ENCODE data around the gene SERPINB12. TPM values are rescaled to one million over a fixed set of nuclear protein-coding genes. Genes with fewer than 3 reads are reported as not detected.

Gene SERPINB12
- total and polyA plus RNA-seq, 3 experiments from 2014 or later, result not detected

GRCh38 chr18:63553081-63553480, 10.9 kb downstream of the SERPINB12 start:
- ChIA-PET CTCF (no interaction called here), POLR2A (no interaction called here)
- H3K27ac Mint-ChIP-seq, result peak overlapping the region in 1 of 8 donors; percentile 27
- Histone ChIP-seq H3K4me3 (ENCODE audit: low read length) (no peak overlapping the region), H3K9me3 (ENCODE audit: low read length) (no peaks in the 10 kb centered on the region), H3K36me3 (ENCODE audit: insufficient read depth, low read length) (no peaks in the 10 kb centered on the region), H3K4me1 (ENCODE audit: insufficient read depth, low read length) (no peaks in the 10 kb centered on the region), H3K27ac (ENCODE audit: low read depth, low read length) (no peak overlapping the region), H3K27me3 (ENCODE audit: insufficient read depth, low read length, poor library complexity, severe bottlenecking) (no peaks in the 10 kb centered on the region)
- no peaks in the 10 kb centered on the region for H3K9me3 Mint-ChIP-seq
- H3K4me3 Mint-ChIP-seq, result no peak overlapping the region
- no peaks in the 10 kb centered on the region for H3K4me1 Mint-ChIP-seq
- peaks cover 0 to 9% of the 10 kb centered on the region in 2 donors for H3K27me3 Mint-ChIP-seq
- DNase-seq, result no peak
- no peaks in the 10 kb centered on the region for H3K36me3 Mint-ChIP-seq

- POLR2A ChIA-PET, result no interaction called here
- Mint-ChIP-seq H3K27ac (no peak overlapping the region), H3K4me3 (no peak overlapping the region), H3K4me1 (no peaks in the 10 kb centered on the region), H3K36me3 (no peaks in the 10 kb centered on the region), H3K27me3 (peaks cover 4 to 14% of the 10 kb centered on the region in 2 donors), H3K9me3 (peaks cover 0 to 4% (median 0%) of the 10 kb centered on the region in 5 donors)
- CTCF ChIA-PET, result no interaction called here
- DNase-seq, result no peak
- H3K4me3 ChIP-seq (ENCODE audit: low read length), result no peak overlapping the region
- no peaks in the 10 kb centered on the region for H3K36me3 ChIP-seq (ENCODE audit: insufficient read depth, low read length)
- no peaks in the 10 kb centered on the region for H3K27me3 ChIP-seq (ENCODE audit: insufficient read depth, low read length, poor library complexity, severe bottlenecking)
- no peak overlapping the region for H3K27ac ChIP-seq (ENCODE audit: low read depth, low read length)
- H3K9me3 ChIP-seq (ENCODE audit: low read length), result no peaks in the 10 kb centered on the region
- no peaks in the 10 kb centered on the region for H3K4me1 ChIP-seq (ENCODE audit: insufficient read depth, low read length)
Measured at GRCh38 chr18:63559567-63560491, 17.7 kb downstream of the SERPINB12 start.

DNA sequence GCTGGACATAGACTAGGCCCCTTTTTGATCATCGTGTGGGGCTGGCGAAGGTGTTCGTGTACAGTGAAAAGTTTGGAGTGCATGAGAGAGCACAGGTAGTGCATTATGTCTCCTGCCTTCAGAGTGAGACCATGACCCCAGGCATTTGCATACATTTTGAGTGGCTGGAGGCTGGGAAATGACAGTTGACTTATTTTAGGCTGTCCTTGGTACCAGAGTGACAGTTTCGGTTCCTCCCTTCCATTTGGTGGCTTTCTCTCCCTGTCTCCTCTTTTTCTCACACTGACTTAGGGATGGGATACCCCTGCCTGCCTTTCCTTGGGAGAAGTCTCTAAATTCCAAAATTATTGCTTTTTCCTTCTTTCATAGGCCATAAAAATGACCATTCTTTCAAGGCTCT, 20.1 kb downstream of the SERPINB12 start:
- POLR2A ChIA-PET, result no interaction called here
- Histone ChIP-seq H3K4me3 (ENCODE audit: low read length) (no peak overlapping the region), H3K36me3 (ENCODE audit: insufficient read depth, low read length) (no peaks in the 10 kb centered on the region), H3K27ac (ENCODE audit: low read depth, low read length) (no peak overlapping the region), H3K9me3 (ENCODE audit: low read length) (no peaks in the 10 kb centered on the region), H3K4me1 (ENCODE audit: insufficient read depth, low read length) (no peaks in the 10 kb centered on the region), H3K27me3 (ENCODE audit: insufficient read depth, low read length, poor library complexity, severe bottlenecking) (no peaks in the 10 kb centered on the region)
- Mint-ChIP-seq H3K4me3 (no peak overlapping the region), H3K27me3 (peaks cover 6 to 14% of the 10 kb centered on the region in 2 donors), H3K4me1 (no peaks in the 10 kb centered on the region), H3K36me3 (no peaks in the 10 kb centered on the region), H3K27ac (no peak overlapping the region), H3K9me3 (peaks cover 0 to 4% (median 0%) of the 10 kb centered on the region in 5 donors)
- CTCF ChIA-PET, result no interaction called here
- no peak for DNase-seq

- no peaks in the 10 kb centered on the region for H3K36me3 Mint-ChIP-seq
- CTCF ChIA-PET, result no interaction called here
- POLR2A ChIA-PET, result no interaction called here
Measured at GRCh38 chr18:63564021-63564420, 21.9 kb downstream of the SERPINB12 start.

DNA sequence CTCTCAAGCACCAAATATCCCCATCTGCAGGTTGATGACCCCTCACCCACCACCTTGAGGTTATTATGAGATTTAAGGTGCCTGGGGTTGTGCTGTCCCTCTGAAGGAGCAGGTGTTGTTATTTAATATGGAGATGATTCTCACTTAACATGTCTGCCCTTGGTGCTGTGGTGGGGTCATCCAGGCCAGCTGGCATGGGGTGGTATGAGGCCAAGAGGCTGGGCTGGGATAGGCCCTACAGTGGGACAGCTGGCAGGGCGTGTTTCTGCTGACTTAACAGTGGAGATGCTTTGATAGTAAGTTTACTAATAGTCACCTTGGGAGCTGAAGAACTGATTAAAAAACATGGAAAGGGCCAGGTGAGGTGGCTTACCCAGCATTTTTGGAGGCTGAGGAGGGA, 22.4 kb downstream of the SERPINB12 start:
- H3K36me3 ChIP-seq (ENCODE audit: insufficient read depth, low read length), result no peaks in the 10 kb centered on the region
- no peak overlapping the region for H3K4me3 ChIP-seq (ENCODE audit: low read length)
- H3K27ac ChIP-seq (ENCODE audit: low read depth, low read length), result no peak overlapping the region
- Mint-ChIP-seq H3K4me3 (no peak overlapping the region), H3K9me3 (peaks cover 0 to 4% (median 0%) of the 10 kb centered on the region in 5 donors), H3K27ac (peak overlapping the region in 1 of 8 donors; percentile 68), H3K27me3 (peaks cover 2 to 18% of the 10 kb centered on the region in 2 donors), H3K4me1 (no peaks in the 10 kb centered on the region), H3K36me3 (no peaks in the 10 kb centered on the region)
- no peak for DNase-seq
- H3K27me3 ChIP-seq (ENCODE audit: insufficient read depth, low read length, poor library complexity, severe bottlenecking), result no peaks in the 10 kb centered on the region
- ChIA-PET POLR2A (no interaction called here), CTCF (no interaction called here)
- H3K4me1 ChIP-seq (ENCODE audit: insufficient read depth, low read length), result no peaks in the 10 kb centered on the region
- no peaks in the 10 kb centered on the region for H3K9me3 ChIP-seq (ENCODE audit: low read length)

More at GRCh38 chr18:63564021-63564420, 21.9 kb downstream of the SERPINB12 start:
- no peak overlapping the region for H3K27ac Mint-ChIP-seq
- Histone ChIP-seq H3K36me3 (ENCODE audit: insufficient read depth, low read length) (no peaks in the 10 kb centered on the region), H3K27me3 (ENCODE audit: insufficient read depth, low read length, poor library complexity, severe bottlenecking) (no peaks in the 10 kb centered on the region), H3K4me1 (ENCODE audit: insufficient read depth, low read length) (no peaks in the 10 kb centered on the region), H3K27ac (ENCODE audit: low read depth, low read length) (no peak overlapping the region), H3K4me3 (ENCODE audit: low read length) (no peak overlapping the region), H3K9me3 (ENCODE audit: low read length) (no peaks in the 10 kb centered on the region)
- peaks cover 0 to 4% (median 0%) of the 10 kb centered on the region in 5 donors for H3K9me3 Mint-ChIP-seq
- DNase-seq, result no peak
- no peaks in the 10 kb centered on the region for H3K4me1 Mint-ChIP-seq
- H3K27me3 Mint-ChIP-seq, result peaks cover 6 to 22% of the 10 kb centered on the region in 2 donors
- H3K4me3 Mint-ChIP-seq, result no peak overlapping the region

- no peak for DNase-seq
- no peaks in the 10 kb centered on the region for H3K4me1 Mint-ChIP-seq
- CTCF ChIA-PET, result no interaction called here
- H3K9me3 ChIP-seq (ENCODE audit: low read length), result no peaks in the 10 kb centered on the region
- H3K4me1 ChIP-seq (ENCODE audit: insufficient read depth, low read length), result no peaks in the 10 kb centered on the region
- H3K27ac Mint-ChIP-seq, result no peak overlapping the region
- POLR2A ChIA-PET, result no interaction called here
- no peaks in the 10 kb centered on the region for H3K36me3 ChIP-seq (ENCODE audit: insufficient read depth, low read length)
- no peaks in the 10 kb centered on the region for H3K27me3 ChIP-seq (ENCODE audit: insufficient read depth, low read length, poor library complexity, severe bottlenecking)
- peaks cover 0 to 4% (median 0%) of the 10 kb centered on the region in 5 donors for H3K9me3 Mint-ChIP-seq
- H3K27me3 Mint-ChIP-seq, result peaks cover 2 to 30% of the 10 kb centered on the region in 2 donors
- no peak overlapping the region for H3K27ac ChIP-seq (ENCODE audit: low read depth, low read length)
- H3K4me3 Mint-ChIP-seq, result no peak overlapping the region
- H3K36me3 Mint-ChIP-seq, result no peaks in the 10 kb centered on the region
- H3K4me3 ChIP-seq (ENCODE audit: low read length), result no peak overlapping the region
Measured at GRCh38 chr18:63567276-63567675, 25.1 kb downstream of the SERPINB12 start.

GRCh38 chr18:63567825-63568224, 25.7 kb downstream of the SERPINB12 start:
- no peaks in the 10 kb centered on the region for H3K4me1 ChIP-seq (ENCODE audit: insufficient read depth, low read length)
- Mint-ChIP-seq H3K36me3 (no peaks in the 10 kb centered on the region), H3K27ac (no peak overlapping the region), H3K27me3 (peaks cover 2 to 34% of the 10 kb centered on the region in 2 donors), H3K4me3 (no peak overlapping the region), H3K9me3 (peaks cover 0 to 1% (median 0%) of the 10 kb centered on the region in 5 donors), H3K4me1 (no peaks in the 10 kb centered on the region)
- no peaks in the 10 kb centered on the region for H3K36me3 ChIP-seq (ENCODE audit: insufficient read depth, low read length)
- no peak for DNase-seq
- H3K27ac ChIP-seq (ENCODE audit: low read depth, low read length), result no peak overlapping the region
- no peaks in the 10 kb centered on the region for H3K27me3 ChIP-seq (ENCODE audit: insufficient read depth, low read length, poor library complexity, severe bottlenecking)
- ChIA-PET CTCF (no interaction called here), POLR2A (no interaction called here)
- H3K9me3 ChIP-seq (ENCODE audit: low read length), result no peaks in the 10 kb centered on the region
- H3K4me3 ChIP-seq (ENCODE audit: low read length), result no peak overlapping the region

GRCh38 chr18:63570721-63571120, 28.6 kb downstream of the SERPINB12 start:
- no peak overlapping the region for H3K27ac ChIP-seq (ENCODE audit: low read depth, low read length)
- no peaks in the 10 kb centered on the region for H3K4me1 Mint-ChIP-seq

More at GRCh38 chr18:63570721-63571120, 28.6 kb downstream of the SERPINB12 start:
- no peaks in the 10 kb centered on the region for H3K36me3 Mint-ChIP-seq
- no peaks in the 10 kb centered on the region for H3K27me3 ChIP-seq (ENCODE audit: insufficient read depth, low read length, poor library complexity, severe bottlenecking)
- ChIA-PET POLR2A (no interaction called here), CTCF (no interaction called here)
- DNase-seq, result no peak
- H3K4me3 ChIP-seq (ENCODE audit: low read length), result no peak overlapping the region
- no peak overlapping the region for H3K27ac Mint-ChIP-seq
- H3K36me3 ChIP-seq (ENCODE audit: insufficient read depth, low read length), result no peaks in the 10 kb centered on the region
- H3K4me3 Mint-ChIP-seq, result no peak overlapping the region
- peaks cover 0 to 1% (median 0%) of the 10 kb centered on the region in 5 donors for H3K9me3 Mint-ChIP-seq
- no peaks in the 10 kb centered on the region for H3K4me1 ChIP-seq (ENCODE audit: insufficient read depth, low read length)
- H3K9me3 ChIP-seq (ENCODE audit: low read length), result no peaks in the 10 kb centered on the region
- H3K27me3 Mint-ChIP-seq, result peaks cover 2 to 30% of the 10 kb centered on the region in 2 donors
